Body of pancreas (tissue), 4 donors: ENCODE measurements around the gene CHI3L2.

Experiments
- CTCF ChIP-seq, 7 experiments: fragments of 450-650 bp in 4 of 7; fragments of 200-600 bp in 3 of 7; sonication (generic) in 3 of 7; IDR thresholded peaks; one replicate each; pipeline ENCODE4 v1.5.1; 2016 to 2019; ENCODE audit warnings: antibody characterized with exemption in 7 of 7
- POLR2A ChIP-seq, 3 donors: fragments of 450-650 bp; IDR thresholded peaks; one replicate each; pipeline ENCODE4 v1.6.1; 2016; ENCODE audit warnings: antibody characterized with exemption in 3 of 3, mild to moderate bottlenecking in 2 of 3

- no peak for TF ChIP-seq CTCF (IDR thresholded peaks at IDR 0.05)
- TF ChIP-seq POLR2A (IDR thresholded peaks at IDR 0.05), result no peak
These were observed 28.7 kb upstream of the CHI3L2 start for GRCh38 chr1:111198836-111199235.
